ENCODE data around the gene ABHD14A.

- TF ChIP-seq REST (IDR thresholded peaks at IDR 0.05; ENCODE audit: insufficient replicate concordance, low read depth) (peak; percentile 99), CTCF (IDR thresholded peaks at IDR 0.05; ENCODE audit: insufficient read depth, low read length) (no peak)
These were observed 45.4 kb upstream of the ABHD14A start for GRCh38 chr3:51929420-51930003.

Measured in HL-60 (cell line).